ENCODE data around the gene HOXB9. TPM values are rescaled to one million over a fixed set of nuclear protein-coding genes. Genes with fewer than 3 reads are reported as not detected.

The HOXB9 gene
- total and polyA plus RNA-seq, 9 of the 15 experiments (the other 6 are each of a cell fraction or from before 2014, with no cell fraction given), result 3.1 to 196 (median 77.6) TPM

DNA sequence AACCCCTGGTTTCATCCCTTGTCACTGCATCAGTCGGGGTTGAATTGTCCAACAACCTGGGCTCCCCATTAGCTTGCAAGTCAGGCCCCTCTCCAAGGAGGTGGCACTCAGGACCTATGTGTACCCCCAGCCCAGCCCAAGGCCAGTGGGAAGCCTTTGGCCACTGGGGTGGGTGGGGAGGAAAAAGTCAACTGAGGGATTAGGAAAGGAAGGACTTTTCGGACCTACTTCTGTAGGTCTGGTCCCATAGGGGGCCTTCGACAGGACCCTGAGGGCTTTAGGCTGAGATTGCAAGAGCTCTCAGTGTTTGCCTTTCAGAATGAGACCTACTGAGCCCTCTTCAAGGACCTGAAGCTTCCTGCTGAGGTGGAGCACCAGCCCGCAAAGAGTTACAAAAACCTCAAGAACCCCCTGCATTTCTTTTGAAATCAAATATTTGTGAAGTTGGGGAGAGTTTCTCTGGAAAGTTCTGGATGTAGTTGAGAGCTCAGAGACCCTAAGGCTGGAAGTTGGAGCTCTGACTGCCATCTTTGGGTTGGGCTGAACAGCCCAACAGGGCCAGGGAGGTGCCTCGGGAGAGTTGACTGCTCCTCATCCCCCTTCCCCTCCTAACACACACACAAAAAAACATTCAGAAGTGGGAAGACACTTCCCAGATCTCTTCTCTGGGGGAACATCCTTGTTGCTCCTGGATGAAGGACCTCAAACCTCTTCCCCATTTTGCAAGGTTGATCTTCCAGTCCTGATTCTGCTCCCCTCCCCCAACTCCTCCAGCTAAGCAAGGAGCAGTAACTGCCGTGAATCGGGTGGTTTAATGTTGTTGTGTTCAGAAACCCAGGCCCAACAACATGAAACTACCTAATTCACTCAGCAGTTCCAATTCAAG lies 5.8 kb upstream of the HOXB9 start (continued):
- TF ChIP-seq, protein P1, sequence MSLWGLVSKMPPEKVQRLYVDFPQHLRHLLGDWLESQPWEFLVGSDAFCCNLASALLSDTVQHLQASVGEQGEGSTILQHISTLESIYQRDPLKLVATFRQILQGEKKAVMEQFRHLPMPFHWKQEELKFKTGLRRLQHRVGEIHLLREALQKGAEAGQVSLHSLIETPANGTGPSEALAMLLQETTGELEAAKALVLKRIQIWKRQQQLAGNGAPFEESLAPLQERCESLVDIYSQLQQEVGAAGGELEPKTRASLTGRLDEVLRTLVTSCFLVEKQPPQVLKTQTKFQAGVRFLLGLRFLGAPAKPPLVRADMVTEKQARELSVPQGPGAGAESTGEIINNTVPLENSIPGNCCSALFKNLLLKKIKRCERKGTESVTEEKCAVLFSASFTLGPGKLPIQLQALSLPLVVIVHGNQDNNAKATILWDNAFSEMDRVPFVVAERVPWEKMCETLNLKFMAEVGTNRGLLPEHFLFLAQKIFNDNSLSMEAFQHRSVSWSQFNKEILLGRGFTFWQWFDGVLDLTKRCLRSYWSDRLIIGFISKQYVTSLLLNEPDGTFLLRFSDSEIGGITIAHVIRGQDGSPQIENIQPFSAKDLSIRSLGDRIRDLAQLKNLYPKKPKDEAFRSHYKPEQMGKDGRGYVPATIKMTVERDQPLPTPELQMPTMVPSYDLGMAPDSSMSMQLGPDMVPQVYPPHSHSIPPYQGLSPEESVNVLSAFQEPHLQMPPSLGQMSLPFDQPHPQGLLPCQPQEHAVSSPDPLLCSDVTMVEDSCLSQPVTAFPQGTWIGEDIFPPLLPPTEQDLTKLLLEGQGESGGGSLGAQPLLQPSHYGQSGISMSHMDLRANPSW (CRISPR knock-in tag; IDR thresholded peaks at IDR 0.05), result no peak
- no peak for TF ChIP-seq HEY1 (CRISPR knock-in tag; IDR thresholded peaks at IDR 0.05; ENCODE audit: borderline replicate concordance)
- no peak for TF ChIP-seq SUPT5H (IDR thresholded peaks at IDR 0.05)
- no peak for TF ChIP-seq RBM22 (IDR thresholded peaks at IDR 0.05; ENCODE audit: low read depth, low read length, poor library complexity, severe bottlenecking)
- no peak for TF ChIP-seq NFXL1 (CRISPR knock-in tag; IDR thresholded peaks at IDR 0.05)
- TF ChIP-seq ZNF75A (CRISPR knock-in tag; IDR thresholded peaks at IDR 0.05), result no peak
- TF ChIP-seq, protein P2, sequence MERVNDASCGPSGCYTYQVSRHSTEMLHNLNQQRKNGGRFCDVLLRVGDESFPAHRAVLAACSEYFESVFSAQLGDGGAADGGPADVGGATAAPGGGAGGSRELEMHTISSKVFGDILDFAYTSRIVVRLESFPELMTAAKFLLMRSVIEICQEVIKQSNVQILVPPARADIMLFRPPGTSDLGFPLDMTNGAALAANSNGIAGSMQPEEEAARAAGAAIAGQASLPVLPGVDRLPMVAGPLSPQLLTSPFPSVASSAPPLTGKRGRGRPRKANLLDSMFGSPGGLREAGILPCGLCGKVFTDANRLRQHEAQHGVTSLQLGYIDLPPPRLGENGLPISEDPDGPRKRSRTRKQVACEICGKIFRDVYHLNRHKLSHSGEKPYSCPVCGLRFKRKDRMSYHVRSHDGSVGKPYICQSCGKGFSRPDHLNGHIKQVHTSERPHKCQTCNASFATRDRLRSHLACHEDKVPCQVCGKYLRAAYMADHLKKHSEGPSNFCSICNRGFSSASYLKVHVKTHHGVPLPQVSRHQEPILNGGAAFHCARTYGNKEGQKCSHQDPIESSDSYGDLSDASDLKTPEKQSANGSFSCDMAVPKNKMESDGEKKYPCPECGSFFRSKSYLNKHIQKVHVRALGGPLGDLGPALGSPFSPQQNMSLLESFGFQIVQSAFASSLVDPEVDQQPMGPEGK (CRISPR knock-in tag; IDR thresholded peaks at IDR 0.05; ENCODE audit: borderline replicate concordance), result no peak
- no peak for TF ChIP-seq MEF2A (IDR thresholded peaks at IDR 0.05; ENCODE audit: control insufficient read depth, low read depth, low read length)
- no peak for TF ChIP-seq MXI1 (IDR thresholded peaks at IDR 0.05; ENCODE audit: low read depth, low read length)
- TF ChIP-seq, protein P3, sequence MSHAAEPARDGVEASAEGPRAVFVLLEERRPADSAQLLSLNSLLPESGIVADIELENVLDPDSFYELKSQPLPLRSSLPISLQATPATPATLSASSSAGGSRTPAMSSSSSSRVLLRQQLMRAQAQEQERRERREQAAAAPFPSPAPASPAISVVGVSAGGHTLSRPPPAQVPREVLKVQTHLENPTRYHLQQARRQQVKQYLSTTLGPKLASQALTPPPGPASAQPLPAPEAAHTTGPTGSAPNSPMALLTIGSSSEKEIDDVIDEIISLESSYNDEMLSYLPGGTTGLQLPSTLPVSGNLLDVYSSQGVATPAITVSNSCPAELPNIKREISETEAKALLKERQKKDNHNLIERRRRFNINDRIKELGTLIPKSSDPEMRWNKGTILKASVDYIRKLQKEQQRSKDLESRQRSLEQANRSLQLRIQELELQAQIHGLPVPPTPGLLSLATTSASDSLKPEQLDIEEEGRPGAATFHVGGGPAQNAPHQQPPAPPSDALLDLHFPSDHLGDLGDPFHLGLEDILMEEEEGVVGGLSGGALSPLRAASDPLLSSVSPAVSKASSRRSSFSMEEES (CRISPR knock-in tag; IDR thresholded peaks at IDR 0.05), result no peak
- TF ChIP-seq KHSRP (IDR thresholded peaks at IDR 0.05), result no peak
- TF ChIP-seq CHD4 (IDR thresholded peaks at IDR 0.05; ENCODE audit: insufficient read depth, insufficient replicate concordance, low read depth, low read length, poor library complexity, severe bottlenecking), result no peak
- no peak for TF ChIP-seq ATF7 (IDR thresholded peaks at IDR 0.05)
- TF ChIP-seq TEAD2 (tag; IDR thresholded peaks at IDR 0.05), result no peak
- no peak for TF ChIP-seq ZNF668 (CRISPR knock-in tag; IDR thresholded peaks at IDR 0.05)
- TF ChIP-seq, protein P4, sequence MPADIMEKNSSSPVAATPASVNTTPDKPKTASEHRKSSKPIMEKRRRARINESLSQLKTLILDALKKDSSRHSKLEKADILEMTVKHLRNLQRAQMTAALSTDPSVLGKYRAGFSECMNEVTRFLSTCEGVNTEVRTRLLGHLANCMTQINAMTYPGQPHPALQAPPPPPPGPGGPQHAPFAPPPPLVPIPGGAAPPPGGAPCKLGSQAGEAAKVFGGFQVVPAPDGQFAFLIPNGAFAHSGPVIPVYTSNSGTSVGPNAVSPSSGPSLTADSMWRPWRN (IDR thresholded peaks at IDR 0.05; ENCODE audit: low read depth), result no peak
- TF ChIP-seq SNIP1 (IDR thresholded peaks at IDR 0.05; ENCODE audit: low read depth), result no peak
- peak; percentile 51; the same call in 1 of the 2 replicates for TF ChIP-seq PYGO2 (tag; IDR thresholded peaks at IDR 0.05)
- TF ChIP-seq ZNF57 (CRISPR knock-in tag; IDR thresholded peaks at IDR 0.05), result no peak
- TF ChIP-seq ZNF717 (CRISPR knock-in tag; IDR thresholded peaks at IDR 0.05), result no peak
- no peak for TF ChIP-seq GTF2A2 (tag; IDR thresholded peaks at IDR 0.05)
- 0 out of 4 replicates have a peak, but pooled peaks of 1 of the 2 experiments have one; percentile 25 for TF ChIP-seq FOXK2 (conservative IDR thresholded peaks at IDR 0.05 in 1 of 2, IDR thresholded peaks at IDR 0.05 in 1 of 2; ENCODE audit: low read depth in 2 of 2)

Measured in K562 (cell line).